HepG2 (cell line): ENCODE measurements around the gene OR52H1.

ENCODE experiments used
- ARID2 ChIP-seq: sonication (generic); formaldehyde crosslinking; IDR thresholded peaks from 2 replicates; pipeline ENCODE4 v1.8.1; 2022; ENCODE audit warnings: mild to moderate bottlenecking, missing genetic modification reagents, borderline replicate concordance
- ETV5 ChIP-seq: IDR thresholded peaks from 2 replicates; pipeline ENCODE4 v1.6.1; 2018; ENCODE audit warnings: missing biosample characterization, missing genetic modification reagents, inconsistent platforms, borderline replicate concordance
- FOXK2 ChIP-seq: fragments of 450-650 bp; IDR thresholded peaks from 2 replicates; pipeline ENCODE4 v1.6.1; 2016
- GTF2F1 ChIP-seq: fragments of 150-350 bp; IDR thresholded peaks from 2 replicates; pipeline ENCODE4 v1.6.1; 2014; ENCODE audit warnings: low read length
- NFYB ChIP-seq: sonication (generic); formaldehyde crosslinking; IDR thresholded peaks from 2 replicates; pipeline ENCODE4 v1.4.0; 2020; ENCODE audit warnings: missing genetic modification reagents
- TCF7L2 ChIP-seq: IDR thresholded peaks from 2 replicates; pipeline ENCODE4 v1.6.1; 2011; ENCODE audit warnings: mild to moderate bottlenecking, low read depth, low read length, moderate library complexity
- ZNF282 ChIP-seq: fragments of 450-650 bp; IDR thresholded peaks from 2 replicates; pipeline ENCODE4 v1.6.1; 2018; ENCODE audit not compliant: partially characterized antibody
- ZSCAN21 ChIP-seq: sonication (generic); formaldehyde crosslinking; IDR thresholded peaks from 2 replicates; pipeline ENCODE4 v1.8.0; 2022; ENCODE audit warnings: mild to moderate bottlenecking, missing genetic modification reagents, moderate library complexity, borderline replicate concordance
- ZZZ3 ChIP-seq: sonication (generic); formaldehyde crosslinking; IDR thresholded peaks from 2 replicates; pipeline ENCODE4 v1.4.0; 2020; ENCODE audit warnings: missing genetic modification reagents, mild to moderate bottlenecking, borderline replicate concordance
- TF ChIP-seq, protein P1 (sequence below): sonication (generic); formaldehyde crosslinking; IDR thresholded peaks from 2 replicates; pipeline ENCODE4 v1.5.0; 2020; ENCODE audit warnings: missing genetic modification reagents, mild to moderate bottlenecking, borderline replicate concordance
- TF ChIP-seq, protein P2 (sequence below): sonication (generic); formaldehyde crosslinking; IDR thresholded peaks from 2 replicates; pipeline ENCODE4 v1.5.0; 2020; ENCODE audit warnings: mild to moderate bottlenecking, missing genetic modification reagents, moderate library complexity

DNA sequence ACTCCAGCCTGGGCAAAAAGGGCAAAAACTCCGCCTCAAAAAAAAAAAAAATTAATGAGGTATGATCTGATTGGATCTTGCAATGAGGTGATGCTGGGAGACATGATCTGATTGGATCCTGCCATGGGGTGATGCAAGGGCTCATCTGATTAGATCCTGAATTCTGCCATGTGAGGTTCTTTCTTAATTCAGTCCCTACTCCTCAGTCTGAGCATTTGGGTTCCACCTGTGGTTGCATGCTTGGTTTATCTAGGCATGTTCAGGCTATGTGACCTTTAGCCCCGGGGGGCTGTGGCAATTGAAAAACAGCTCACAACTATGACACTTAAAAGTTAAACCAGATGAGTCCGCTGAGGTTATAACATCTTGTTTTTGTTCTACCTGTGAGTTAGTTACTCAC is 43.3 kb upstream of the OR52H1 start:
- TF ChIP-seq ETV5 (CRISPR knock-in tag) (no peak), GTF2F1 (no peak), ZNF282 (no peak), NFYB (CRISPR knock-in tag) (no peak), ARID2 (CRISPR knock-in tag) (no peak), FOXK2 (no peak), TCF7L2 (no peak), ZZZ3 (CRISPR knock-in tag) (no peak), ZSCAN21 (CRISPR knock-in tag) (no peak)
- TF ChIP-seq, protein P1, sequence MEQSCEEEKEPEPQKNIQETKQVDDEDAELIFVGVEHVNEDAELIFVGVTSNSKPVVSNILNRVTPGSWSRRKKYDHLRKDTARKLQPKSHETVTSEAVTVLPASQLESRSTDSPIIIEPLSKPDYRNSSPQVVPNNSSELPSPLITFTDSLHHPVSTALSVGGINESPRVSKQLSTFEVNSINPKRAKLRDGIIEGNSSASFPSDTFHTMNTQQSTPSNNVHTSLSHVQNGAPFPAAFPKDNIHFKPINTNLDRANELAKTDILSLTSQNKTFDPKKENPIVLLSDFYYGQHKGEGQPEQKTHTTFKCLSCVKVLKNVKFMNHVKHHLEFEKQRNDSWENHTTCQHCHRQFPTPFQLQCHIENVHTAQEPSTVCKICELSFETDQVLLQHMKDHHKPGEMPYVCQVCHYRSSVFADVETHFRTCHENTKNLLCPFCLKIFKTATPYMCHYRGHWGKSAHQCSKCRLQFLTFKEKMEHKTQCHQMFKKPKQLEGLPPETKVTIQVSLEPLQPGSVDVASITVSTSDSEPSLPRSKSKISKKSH (CRISPR knock-in tag): no peak
- TF ChIP-seq, protein P2, sequence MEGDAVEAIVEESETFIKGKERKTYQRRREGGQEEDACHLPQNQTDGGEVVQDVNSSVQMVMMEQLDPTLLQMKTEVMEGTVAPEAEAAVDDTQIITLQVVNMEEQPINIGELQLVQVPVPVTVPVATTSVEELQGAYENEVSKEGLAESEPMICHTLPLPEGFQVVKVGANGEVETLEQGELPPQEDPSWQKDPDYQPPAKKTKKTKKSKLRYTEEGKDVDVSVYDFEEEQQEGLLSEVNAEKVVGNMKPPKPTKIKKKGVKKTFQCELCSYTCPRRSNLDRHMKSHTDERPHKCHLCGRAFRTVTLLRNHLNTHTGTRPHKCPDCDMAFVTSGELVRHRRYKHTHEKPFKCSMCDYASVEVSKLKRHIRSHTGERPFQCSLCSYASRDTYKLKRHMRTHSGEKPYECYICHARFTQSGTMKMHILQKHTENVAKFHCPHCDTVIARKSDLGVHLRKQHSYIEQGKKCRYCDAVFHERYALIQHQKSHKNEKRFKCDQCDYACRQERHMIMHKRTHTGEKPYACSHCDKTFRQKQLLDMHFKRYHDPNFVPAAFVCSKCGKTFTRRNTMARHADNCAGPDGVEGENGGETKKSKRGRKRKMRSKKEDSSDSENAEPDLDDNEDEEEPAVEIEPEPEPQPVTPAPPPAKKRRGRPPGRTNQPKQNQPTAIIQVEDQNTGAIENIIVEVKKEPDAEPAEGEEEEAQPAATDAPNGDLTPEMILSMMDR (CRISPR knock-in tag): no peak
